Measurements from ENCODE around the gene ZDHHC19.
A peak's percentile ranks its signal among the peaks of the same experiment; 100 is the strongest.
"Not testable (repeated sequence)": the region's sequence is repeated elsewhere in the genome, so short reads cannot be mapped to it uniquely, and the experiment has no call there.

Gene ZDHHC19

GRCh38 chr3:196210673-196211556, at the start of gene ZDHHC19:
ZDHHC19 (minus strand) TSS chr3:196211400; CDS start chr3:196211315, 85 bp downstream.
- no peak for DNase-seq

- DNase-seq, result no peak
These were observed 49.6 kb upstream of the ZDHHC19 start for GRCh38 chr3:196260784-196261183.

GRCh38 chr3:196255776-196256175, 44.6 kb upstream of the ZDHHC19 start:
- no peak for DNase-seq

GRCh38 chr3:196254376-196255283, 43.4 kb upstream of the ZDHHC19 start:
- DNase-seq, result no peak

- DNase-seq, result no peak
These were observed 40.7 kb upstream of the ZDHHC19 start for GRCh38 chr3:196251918-196252317.

GRCh38 chr3:196246612-196247308, 35.6 kb upstream of the ZDHHC19 start:
- DNase-seq, result peak; percentile 75

GRCh38 chr3:196244166-196244565, 33.0 kb upstream of the ZDHHC19 start:
- not testable (repeated sequence) for DNase-seq

- DNase-seq, result no peak
These were observed 30.5 kb upstream of the ZDHHC19 start for GRCh38 chr3:196241704-196242103.

- DNase-seq, result no peak
These were observed 29.2 kb upstream of the ZDHHC19 start for GRCh38 chr3:196240424-196240823.

- DNase-seq, result peak; percentile 73
These were observed 27.7 kb upstream of the ZDHHC19 start for GRCh38 chr3:196238612-196239560.

GRCh38 chr3:196237203-196237602, 26.0 kb upstream of the ZDHHC19 start:
- DNase-seq, result peak; percentile 15

- DNase-seq, result no peak
These were observed 25.0 kb upstream of the ZDHHC19 start for GRCh38 chr3:196236223-196236622.

- DNase-seq, result peak; percentile 61
These were observed 24.4 kb upstream of the ZDHHC19 start for GRCh38 chr3:196235452-196236122.

GRCh38 chr3:196232882-196233251, 21.7 kb upstream of the ZDHHC19 start:
- DNase-seq, result no peak

GRCh38 chr3:196232154-196232881, 21.1 kb upstream of the ZDHHC19 start:
- DNase-seq, result no peak

GRCh38 chr3:196227629-196228493, 16.7 kb upstream of the ZDHHC19 start:
- no peak for DNase-seq

GRCh38 chr3:196227121-196227561, 15.9 kb upstream of the ZDHHC19 start:
- DNase-seq, result no peak

- DNase-seq, result no peak
These were observed 14.7 kb upstream of the ZDHHC19 start for GRCh38 chr3:196225763-196226364.

GRCh38 chr3:196225086-196225485, 13.9 kb upstream of the ZDHHC19 start:
- no peak for DNase-seq
